ENCODE results near the gene ZNF354C.

DNA sequence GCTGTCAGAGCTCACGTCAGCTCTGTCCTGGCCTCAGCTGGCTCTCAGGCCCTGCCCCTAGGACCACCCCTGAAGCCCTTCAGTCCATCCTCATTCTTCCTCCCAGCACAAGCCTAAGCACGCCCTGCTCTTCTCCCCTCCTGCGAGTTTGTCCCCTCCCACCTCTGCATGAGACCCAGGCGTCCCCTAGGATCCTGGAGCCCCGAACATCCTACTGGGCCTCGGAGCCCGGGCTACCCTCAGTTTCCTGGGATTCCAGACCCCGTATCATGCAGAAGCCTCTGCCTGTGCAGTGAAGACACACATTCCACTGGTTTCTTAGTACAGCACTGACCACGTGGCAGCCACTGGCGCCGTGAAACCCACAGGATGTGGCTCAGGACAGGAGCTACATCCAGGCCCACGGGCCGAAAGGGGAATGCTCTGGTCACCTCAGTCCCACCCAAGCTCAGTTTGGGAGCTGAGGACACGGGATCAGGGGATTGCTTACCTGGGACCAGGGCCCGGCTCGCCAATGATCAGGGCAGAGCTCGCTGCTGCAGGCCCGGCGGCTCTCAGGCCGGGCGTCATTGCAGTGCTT lies 64.2 kb downstream of the ZNF354C start:
- TF ChIP-seq YY1 (IDR thresholded peaks at IDR 0.05; ENCODE audit: insufficient read depth, insufficient read length) (no peak), ZNF274 (IDR thresholded peaks at IDR 0.05; ENCODE audit: low read depth, low read length) (no peak), SUZ12 (IDR thresholded peaks at IDR 0.05; ENCODE audit: extremely low read depth, insufficient read depth, insufficient read length) (no peak)
